GM19025 (cell line): ENCODE results near the gene CFD.
"Not testable (repeated sequence)": the region's sequence is repeated elsewhere in the genome, so short reads cannot be mapped to it uniquely, and the experiment has no call there.

Source experiments
- ATAC-seq: cut with Tn5 transposase; IDR thresholded peaks from one replicate; pipeline ENCODE4 v1.9.1; 2021; ENCODE audit warnings: mild to moderate bottlenecking, low read depth, moderate library complexity; ENCODE audit not compliant: unreplicated experiment

CFD gene

DNA sequence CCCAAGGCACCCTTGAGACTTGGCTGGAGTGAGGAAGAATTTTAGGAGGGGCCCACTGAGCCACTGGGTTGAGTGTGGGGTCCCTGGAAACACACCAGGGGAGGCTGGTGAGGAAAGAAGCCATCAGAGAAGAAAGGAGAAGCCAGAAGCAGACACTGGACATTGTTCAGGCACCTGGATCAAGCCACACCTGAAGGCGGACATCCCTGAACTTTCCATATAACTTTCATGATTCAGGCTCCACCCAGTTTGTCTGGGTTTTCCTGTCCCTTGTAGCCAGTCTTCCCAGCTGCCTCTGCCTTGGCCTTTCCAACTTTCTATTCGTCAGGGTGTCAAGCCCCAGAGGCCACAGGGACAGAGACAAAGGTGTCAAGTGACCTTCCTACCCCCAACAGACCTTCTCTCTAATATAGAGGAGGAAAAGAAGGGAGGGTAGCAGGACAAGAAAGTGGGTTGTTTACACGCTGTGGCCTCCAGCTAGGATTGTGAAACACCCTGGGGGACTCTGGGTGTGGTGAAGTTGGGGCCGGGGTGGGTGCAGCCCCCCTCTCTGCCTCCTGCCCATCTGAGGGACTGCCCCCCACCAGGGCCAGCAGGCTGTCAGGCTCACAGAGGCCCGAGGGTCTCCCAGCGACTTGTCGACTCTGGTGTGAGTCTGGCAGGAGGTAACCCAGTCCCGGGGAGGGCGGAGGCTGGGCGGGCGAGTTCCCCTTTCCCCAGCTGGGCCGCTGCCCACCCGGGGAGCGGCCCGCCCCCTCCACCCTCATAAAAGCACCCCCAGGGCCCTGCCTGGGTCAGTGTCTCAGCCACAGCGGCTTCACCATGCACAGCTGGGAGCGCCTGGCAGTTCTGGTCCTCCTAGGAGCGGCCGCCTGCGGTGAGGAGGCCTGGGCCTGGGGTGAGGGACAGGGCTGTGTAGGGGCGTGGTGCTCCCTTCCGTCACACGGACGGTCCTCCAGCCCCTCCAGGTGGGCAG, at the start of gene CFD:
Gene CFD, plus strand, starts transcription at position 797 of the 976 bp plus-strand sequence. Its CDS starts 26 bp downstream, at position 823.
- no peak for ATAC-seq

DNA sequence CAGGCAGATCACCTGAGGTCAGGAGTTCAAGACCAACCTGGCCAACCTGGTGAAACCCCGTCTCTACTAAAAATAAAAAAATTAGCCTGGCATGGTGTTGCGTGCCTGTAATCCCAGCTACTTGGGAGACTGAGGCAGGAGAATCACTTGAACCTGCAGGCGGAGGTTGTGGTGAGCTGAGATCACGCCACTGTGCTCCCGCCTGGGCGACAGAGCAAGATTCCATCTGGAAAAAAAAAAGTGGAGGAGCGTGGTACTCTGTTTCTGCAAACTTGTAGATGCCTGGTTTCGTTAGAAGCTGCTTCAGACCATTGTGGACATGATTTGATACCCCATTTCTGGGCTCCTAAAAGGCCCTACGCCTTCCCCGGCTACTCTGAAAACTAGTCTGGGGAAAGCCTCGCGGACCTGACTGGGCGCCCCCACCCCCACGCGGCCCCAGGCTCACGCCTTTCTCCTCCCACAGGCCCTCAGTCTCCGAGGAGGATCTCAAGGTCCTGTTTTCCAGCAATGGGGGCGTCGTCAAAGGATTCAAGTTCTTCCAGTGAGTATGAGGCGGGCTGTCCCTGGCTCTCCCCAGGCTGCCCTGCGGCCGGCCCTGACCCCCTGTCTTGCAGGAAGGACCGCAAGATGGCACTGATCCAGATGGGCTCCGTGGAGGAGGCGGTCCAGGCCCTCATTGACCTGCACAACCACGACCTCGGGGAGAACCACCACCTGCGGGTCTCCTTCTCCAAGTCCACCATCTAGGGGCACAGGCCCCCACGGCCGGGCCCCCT, 49.2 kb upstream of the CFD start:
- ATAC-seq = no peak

DNA sequence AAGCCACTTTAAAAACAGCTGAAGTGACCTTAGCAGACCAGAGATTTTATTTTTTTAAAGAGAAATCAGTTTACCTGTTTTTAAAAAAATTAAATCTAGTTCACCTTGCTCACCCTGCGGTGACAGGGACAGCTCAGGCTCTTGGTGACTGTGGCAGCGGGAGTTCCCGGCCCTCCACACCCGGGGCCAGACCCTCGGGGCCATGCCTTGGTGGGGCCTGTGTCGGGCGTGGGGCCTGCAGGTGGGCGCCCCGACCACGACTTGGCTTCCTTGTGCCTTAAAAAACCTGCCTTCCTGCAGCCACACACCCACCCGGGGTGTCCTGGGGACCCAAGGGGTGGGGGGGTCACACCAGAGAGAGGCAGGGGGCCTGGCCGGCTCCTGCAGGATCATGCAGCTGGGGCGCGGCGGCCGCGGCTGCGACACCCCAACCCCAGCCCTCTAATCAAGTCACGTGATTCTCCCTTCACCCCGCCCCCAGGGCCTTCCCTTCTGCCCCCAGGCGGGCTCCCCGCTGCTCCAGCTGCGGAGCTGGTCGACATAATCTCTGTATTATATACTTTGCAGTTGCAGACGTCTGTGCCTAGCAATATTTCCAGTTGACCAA, 48.5 kb upstream of the CFD start:
- ATAC-seq = no peak

DNA sequence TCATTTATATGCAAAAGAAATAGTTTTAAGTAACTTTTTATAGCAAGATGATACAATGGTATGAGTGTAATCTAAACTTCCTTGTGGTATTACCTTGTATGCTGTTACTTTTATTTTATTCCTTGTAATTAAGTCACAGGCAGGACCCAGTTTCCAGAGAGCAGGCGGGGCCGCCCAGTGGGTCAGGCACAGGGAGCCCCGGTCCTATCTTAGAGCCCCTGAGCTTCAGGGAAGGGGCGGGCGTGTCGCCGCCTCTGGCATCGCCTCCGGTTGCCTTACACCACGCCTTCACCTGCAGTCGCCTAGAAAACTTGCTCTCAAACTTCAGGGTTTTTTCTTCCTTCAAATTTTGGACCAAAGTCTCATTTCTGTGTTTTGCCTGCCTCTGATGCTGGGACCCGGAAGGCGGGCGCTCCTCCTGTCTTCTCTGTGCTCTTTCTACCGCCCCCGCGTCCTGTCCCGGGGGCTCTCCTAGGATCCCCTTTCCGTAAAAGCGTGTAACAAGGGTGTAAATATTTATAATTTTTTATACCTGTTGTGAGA, 47.9 kb upstream of the CFD start:
- no peak for ATAC-seq

DNA sequence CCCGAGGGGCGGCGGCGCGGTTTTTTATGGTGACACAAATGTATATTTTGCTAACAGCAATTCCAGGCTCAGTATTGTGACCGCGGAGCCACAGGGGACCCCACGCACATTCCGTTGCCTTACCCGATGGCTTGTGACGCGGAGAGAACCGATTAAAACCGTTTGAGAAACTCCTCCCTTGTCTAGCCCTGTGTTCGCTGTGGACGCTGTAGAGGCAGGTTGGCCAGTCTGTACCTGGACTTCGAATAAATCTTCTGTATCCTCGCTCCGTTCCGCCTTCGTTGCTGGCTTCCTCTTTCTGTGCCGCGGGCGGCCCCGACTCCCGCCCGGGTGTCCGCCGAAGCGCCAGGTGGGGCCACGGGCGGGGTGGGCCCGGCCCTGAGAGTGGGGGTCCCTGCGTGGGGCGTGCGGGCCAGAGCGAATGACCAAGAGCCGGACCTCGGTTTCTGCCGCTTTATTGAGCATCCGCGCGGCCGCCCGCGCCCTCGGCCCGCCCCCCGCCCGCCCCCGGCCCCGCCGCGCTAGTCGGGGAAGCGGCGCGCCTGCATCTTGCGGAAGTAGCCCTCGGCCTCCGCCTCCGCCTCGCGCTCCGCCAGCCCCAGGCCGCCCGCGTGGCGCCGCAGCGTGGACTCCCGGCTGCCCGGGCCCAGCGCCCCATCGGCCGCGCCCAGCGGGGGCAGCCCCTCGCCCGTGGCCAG, 47.3 kb upstream of the CFD start:
- no peak for ATAC-seq

DNA sequence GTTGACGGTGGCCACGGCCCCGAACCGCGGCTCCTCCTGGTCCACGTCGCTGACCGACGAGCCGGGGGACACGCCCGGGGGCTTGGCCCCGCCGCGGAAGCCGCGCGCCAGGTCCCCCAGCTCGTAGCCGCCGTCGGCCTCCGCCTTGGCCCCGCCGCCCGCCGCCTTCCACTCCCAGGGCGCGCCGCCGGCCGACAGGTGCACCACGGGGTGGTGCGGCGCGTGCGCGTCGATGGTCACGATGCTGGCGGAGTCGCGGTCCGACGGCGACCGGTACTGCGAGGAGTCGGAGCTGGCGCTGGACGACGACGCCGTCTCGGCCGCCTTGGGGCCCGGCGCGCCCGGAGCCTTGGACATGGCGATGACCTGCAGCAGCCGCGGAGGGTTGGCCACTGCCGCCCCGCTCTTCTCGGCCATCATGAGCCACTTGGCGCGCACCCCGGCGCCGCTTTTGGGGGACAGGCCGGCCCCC, 46.7 kb upstream of the CFD start:
- no peak for ATAC-seq

DNA sequence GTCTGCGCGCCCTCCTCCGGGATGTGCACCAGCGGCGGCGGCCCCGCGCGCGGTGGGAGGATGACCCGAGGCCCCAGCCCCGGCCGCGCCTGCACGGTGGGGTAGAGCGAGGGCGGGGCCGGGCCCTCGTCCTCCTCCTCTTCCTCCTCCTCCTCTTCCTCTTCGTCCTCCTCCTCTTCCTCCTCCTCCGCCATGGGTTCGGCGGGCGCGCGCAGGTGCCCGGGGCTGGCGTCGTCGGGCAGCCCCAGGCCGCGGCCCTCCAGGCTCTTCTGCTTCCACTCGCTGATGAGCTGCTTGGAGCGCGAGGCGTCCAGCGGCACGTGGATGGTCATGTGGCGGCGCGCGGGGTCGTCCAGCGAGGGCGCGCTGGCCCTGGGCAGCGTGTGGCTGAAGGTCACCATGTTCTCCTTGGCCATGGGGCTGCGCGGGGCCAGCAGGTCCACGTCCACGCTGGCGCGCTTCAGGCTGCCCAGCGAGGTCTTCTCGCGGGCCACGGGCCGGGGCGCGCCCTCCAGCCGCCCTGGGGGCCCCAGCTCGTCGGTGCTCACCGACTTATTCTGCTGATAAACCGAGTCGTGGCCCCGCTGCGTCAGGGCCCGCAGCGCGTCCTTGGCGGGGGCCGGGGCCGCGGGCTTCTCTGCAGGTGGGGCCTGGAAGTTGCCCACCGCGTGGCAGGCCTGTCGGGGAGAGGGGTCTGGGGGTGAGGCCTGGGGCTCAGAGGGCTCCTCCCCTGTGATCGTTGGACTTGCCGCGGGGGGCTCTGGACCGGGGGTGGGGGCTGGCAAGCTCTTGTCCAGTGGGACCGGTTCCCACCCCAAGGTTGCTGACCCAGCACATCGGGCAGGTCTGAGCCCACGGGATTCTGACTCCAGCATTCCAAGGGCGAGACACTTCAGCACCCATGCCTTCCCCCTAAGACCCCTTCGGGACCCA, 46.0 kb upstream of the CFD start:
- no peak for ATAC-seq

DNA sequence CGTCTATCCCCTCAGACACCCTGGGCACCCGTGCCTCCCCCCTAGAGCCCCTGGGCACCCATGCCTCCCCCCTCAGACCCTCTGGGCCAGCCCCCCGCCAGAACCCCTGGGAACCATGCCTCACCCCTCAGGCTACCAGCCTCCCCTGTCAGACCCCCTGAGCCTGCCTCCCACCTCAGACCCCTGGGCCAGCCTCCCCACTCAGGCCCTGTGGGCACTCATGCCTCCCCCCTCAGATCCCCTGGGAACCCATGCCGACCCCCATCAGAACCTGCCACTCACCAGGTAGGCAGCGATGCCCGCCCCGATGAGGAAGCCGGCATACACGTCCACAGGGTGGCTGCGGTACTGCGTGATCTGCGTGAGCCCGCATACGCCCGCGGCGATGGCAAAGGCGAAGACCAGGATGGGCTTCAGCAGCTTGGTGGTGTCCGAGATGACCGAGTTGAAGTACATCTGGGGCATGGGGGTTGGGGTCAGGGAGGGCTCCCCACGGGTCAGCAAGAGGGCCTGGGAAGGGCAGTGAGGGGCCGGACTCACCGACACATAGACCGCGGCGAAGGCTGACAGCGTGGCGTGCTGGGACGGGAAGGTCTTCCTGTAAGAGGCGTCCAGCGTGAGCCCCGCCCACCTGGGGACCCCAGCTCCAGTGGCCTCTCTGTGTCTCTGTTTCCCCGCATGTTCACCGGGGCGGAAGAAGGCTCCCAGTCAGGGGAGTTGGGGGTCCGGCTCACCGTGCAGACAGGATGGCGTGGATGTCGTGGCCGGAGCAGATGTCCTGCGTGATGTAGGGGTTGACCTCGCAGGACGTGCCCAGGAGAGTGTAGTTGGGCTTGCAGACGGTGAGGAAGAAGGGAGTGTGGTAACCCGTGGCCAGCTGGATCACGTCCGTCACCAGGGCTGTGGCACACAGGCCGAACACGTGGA, 45.0 kb upstream of the CFD start:
- no peak for ATAC-seq

DNA sequence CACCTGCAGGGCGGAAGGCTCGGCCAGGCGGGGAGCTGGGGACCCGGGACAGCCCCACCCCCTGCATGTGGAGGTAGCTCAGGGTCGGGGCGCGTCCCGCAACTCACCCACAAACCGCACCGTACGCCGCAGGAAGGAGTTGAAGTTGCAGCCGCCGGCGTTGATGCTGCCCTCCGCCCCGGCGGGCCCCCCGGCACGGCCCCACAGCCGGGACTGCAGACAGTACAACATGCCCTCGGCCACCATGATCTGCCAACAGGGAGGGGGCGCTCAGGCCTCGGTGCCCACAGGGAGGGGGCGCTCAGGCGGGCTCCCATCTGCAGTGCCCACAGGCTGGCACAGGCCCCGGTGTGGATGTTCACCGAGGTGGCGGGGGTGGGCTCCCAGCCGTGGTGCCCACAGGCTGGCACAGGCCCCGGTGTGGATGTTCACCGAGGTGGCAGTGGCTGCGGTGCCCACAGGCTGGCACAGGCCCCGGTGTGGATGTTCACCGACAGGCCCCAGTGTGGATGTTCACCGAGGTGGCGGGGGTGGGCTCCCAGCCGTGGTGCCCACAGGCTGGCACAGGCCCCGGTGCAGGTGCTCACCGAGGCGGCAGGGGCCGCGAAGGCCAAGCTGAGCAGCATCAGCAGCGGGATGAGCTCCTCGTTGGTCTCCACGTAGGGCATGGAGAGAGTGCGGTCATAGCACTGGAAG, 44.2 kb upstream of the CFD start:
- ATAC-seq = no peak

DNA sequence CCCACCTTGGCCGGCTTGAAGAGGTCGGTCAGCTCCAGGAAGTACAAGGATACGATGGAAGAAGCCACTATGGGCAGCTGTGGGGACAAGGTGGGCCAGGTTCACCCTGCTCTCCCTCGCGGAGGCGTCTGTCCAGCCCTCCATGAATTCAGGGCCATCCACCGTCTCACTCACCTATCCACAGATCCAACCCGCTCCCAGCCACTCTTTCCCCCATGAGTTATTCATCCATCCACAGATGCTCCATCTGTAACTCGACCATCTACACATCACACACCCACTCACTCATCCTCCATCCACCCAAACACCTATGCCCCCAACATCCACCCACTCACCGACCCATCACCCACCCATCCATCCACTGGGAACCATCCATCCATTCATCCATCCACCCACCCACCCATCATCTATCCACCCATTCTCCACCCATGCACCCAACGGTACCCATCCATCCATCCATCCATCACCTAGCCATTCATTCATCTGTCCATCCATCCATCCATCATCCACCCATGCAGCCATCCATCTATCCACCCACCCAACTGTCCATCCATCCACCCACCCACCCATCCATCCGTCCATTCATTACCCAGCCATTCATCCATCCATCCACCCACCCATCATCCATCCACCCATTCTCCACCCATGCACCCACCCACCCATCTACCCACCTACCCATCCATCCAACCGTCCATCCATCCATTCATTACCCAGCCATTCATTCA, 43.5 kb upstream of the CFD start:
- ATAC-seq = no peak

DNA sequence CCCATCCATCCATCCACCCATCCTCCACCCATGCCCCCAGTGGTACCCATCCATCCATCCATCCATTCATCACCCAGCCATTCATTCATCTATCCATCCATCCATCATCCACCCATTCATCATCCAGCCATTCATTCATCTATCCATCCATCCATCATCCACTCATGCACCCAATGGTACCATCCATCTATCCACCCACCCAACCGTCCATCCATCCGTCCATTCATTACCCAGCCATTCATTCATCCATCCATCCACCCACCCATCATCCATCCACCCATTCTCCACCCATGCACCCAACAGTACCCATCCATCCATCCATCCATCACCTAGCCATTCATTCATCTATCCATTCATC, 43.0 kb upstream of the CFD start:
- ATAC-seq = no peak

DNA sequence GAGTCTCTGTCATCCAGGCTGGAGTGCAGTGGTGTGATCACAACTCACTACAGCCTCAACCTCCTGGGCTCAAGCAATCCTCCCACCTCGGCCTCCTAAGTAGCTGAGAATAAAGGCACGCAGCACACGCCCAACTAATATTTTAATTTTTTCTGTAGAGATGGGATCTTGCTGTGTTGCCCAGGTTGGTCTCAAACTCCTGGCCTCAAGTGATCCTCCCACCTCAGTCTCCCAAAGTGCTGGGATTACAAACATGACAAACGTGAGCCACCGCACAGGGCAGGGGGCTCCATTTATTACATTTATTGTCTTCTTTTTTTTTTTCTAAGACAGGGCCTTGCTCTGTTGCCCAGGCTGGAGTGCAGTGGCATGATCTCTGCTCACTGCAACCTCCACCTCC, 39.3 kb upstream of the CFD start:
- ATAC-seq = not testable (repeated sequence)

DNA sequence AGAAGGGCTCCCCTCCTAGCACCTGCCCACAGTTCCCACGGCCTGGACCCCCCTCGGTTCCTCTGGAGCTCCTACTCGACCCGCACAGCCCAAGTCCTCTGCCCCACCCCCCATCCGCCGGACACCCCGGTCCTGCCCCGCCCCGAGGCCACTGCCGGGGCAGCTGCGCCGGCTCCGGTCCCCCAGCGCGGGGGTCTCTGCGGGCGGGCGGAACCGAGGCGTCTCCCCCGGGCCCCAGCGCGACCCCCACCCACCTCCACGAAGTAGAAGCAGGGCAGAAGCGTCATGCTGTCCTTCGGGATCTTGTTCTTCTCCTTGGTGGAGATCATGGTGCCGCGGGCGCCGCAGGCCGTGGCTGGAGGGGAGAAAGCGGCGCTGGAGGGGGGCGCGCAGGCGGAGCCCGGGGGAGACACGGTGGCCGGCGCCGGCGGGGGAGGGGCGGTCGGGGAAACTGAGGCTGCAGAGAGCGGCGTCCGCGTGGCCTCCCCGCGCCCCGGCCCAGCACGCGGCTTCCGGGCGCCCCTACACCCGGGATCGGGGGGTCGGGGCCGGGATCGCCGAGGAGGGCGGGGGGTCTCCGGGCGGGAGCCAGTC, 38.1 kb upstream of the CFD start:
- no peak for ATAC-seq

DNA sequence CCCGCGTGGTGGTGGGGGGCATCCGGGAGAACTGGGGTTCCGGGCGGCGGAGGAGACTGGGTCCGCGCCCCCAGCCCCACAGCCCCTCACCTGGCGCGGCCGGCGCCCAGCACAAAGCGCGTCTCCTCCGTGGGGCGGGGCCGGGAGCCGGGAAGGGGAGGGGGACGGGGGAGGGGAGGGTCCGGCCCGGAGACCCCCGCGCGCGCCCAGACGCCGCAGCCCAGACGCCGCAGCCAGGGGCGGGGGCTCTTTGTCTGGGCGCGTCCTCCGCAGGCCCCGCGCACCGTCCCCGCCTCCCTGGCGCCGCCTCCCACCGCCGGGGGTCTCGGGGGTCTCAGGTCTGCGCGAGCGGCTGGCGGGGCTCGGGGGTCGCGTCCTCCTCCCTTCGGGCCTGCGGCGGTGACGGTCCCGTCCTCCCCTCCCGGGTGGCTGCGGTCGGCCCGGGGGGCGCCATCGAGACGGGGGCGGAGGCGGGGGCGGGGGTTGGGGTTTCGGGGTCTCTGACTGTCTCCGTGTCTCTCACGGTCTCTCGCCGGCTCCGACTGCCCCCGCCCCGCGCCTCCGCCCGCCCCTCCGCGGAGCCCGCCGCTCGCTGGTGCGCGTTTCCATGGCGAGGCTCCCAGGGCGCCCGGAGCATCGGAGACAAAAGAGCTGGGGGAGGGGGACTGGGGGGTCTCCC, 37.5 kb upstream of the CFD start, which contains the start of gene PLPPR3:
Gene PLPPR3, minus strand, starts transcription at position 131 of the 679 bp plus-strand sequence. CDS start 396 bp downstream, outside the sequence.
- ATAC-seq = no peak

DNA sequence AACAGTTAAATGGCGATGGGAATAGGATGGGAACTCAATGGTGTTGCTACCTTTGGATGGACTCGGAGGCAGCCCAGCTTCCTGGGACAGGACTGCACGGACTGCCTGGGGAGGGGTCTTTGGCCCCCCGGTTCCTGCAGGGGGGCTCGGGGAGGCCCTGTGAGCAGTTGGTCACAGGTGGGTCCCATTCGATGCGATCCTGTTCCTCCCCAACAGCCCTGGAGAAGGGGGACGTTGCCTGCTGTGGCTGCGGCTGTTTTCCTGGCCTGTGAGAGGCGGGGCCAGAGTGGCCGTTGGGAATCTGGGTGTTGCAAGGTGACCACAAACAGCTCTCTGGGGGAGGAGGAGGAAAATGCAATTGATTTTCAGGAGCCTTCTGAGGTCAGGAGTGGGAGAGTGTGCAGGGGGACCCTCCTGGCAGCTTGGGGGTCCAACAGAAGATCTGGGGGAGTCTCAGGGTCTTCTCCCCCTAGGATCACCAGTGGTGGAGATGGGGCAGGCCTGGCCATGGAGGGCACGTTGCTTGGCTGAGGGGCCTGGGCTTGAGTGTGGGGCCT, 35.8 kb upstream of the CFD start:
- ATAC-seq = no peak
